HG02759 (cell line): ENCODE results near the gene RPUSD3.
"Not testable (repeated sequence)": the region's sequence is repeated elsewhere in the genome, so short reads cannot be mapped to it uniquely, and the experiment has no call there.

Experiments
- ATAC-seq: cut with Tn5 transposase; IDR thresholded peaks from one replicate; pipeline ENCODE4 v1.9.1; 2021; ENCODE audit warnings: mild to moderate bottlenecking, moderate library complexity; ENCODE audit not compliant: unreplicated experiment

The RPUSD3 gene

GRCh38 chr3:9865125-9865637 lies 21.4 kb upstream of the RPUSD3 start:
- not testable (repeated sequence) for ATAC-seq

GRCh38 chr3:9864200-9864927 lies 20.6 kb upstream of the RPUSD3 start:
- ATAC-seq, result no peak

- no peak for ATAC-seq
Observed at GRCh38 chr3:9863058-9863772, 19.4 kb upstream of the RPUSD3 start.

- no peak for ATAC-seq
Observed at GRCh38 chr3:9862391-9863057, 18.7 kb upstream of the RPUSD3 start.

- ATAC-seq, result no peak
Observed at GRCh38 chr3:9861626-9862130, 17.9 kb upstream of the RPUSD3 start.

- ATAC-seq, result no peak
Observed at GRCh38 chr3:9861201-9861600, 17.4 kb upstream of the RPUSD3 start.

- ATAC-seq, result no peak
Observed at GRCh38 chr3:9859530-9860025, 15.8 kb upstream of the RPUSD3 start.

- ATAC-seq, result no peak
Observed at GRCh38 chr3:9855594-9855993, 11.8 kb upstream of the RPUSD3 start.

GRCh38 chr3:9854291-9854940 lies 10.6 kb upstream of the RPUSD3 start:
- not testable (repeated sequence) for ATAC-seq

- ATAC-seq, result no peak
Observed at GRCh38 chr3:9852528-9852927, 8.7 kb upstream of the RPUSD3 start.

GRCh38 chr3:9851926-9852325 lies 8.1 kb upstream of the RPUSD3 start:
- ATAC-seq, result not testable (repeated sequence)

- not testable (repeated sequence) for ATAC-seq
Observed at GRCh38 chr3:9851383-9851782, 7.6 kb upstream of the RPUSD3 start.

GRCh38 chr3:9848860-9849259 lies 5.1 kb upstream of the RPUSD3 start:
- not testable (repeated sequence) for ATAC-seq

GRCh38 chr3:9847870-9848269 lies 4.1 kb upstream of the RPUSD3 start:
- not testable (repeated sequence) for ATAC-seq

- ATAC-seq, result no peak
Observed at GRCh38 chr3:9846931-9847488, 3.2 kb upstream of the RPUSD3 start.

- no peak for ATAC-seq
Observed at GRCh38 chr3:9846231-9846630, 2.4 kb upstream of the RPUSD3 start.

- no peak for ATAC-seq
Observed at GRCh38 chr3:9841015-9841414, 2.8 kb downstream of the RPUSD3 start.

GRCh38 chr3:9838856-9839255 lies 5.0 kb downstream of the RPUSD3 start:
- ATAC-seq, result no peak

- no peak for ATAC-seq
Observed at GRCh38 chr3:9837701-9838582, 5.9 kb downstream of the RPUSD3 start.
